Calu3 (cell line): Measurements from ENCODE around the gene TSPAN11. TPM values are rescaled to one million over a fixed set of nuclear protein-coding genes. Genes with fewer than 3 reads are reported as not detected.
"Not testable (repeated sequence)": the region's sequence is repeated elsewhere in the genome, so short reads cannot be mapped to it uniquely, and the experiment has no call there.

Experiments
- BruUV-seq: library from RNA; stranded (reverse); fragments of 400-500 nt; replicated peaks from 2 replicates; lab custom pipeline; 2021; lab: Mats Ljungman, UMichigan
- CTCF ChIA-PET: fragments of 300-600 bp; sonication (Branson Sonifier 250); formaldehyde crosslinking; loops from one replicate; lab custom pipeline; 2022; ENCODE audit warnings: antibody characterized with exemption; lab: Charles Lee
- DNase-seq: peaks from one replicate; pipeline ENCODE4 v3.0.0; 2022
- H3K27ac Mint-ChIP-seq: one replicate; pipeline ENCODE4 v1.8.0; 2022; ENCODE audit warnings: mixed read lengths; ENCODE audit not compliant: unreplicated experiment
- H3K27me3 Mint-ChIP-seq: one replicate; pipeline ENCODE4 v1.8.0; 2022; ENCODE audit warnings: mixed read lengths; ENCODE audit not compliant: unreplicated experiment
- H3K36me3 Mint-ChIP-seq: one replicate; pipeline ENCODE4 v1.8.0; 2022; ENCODE audit warnings: mild to moderate bottlenecking, moderate library complexity, mixed read lengths; ENCODE audit not compliant: insufficient read depth, unreplicated experiment
- H3K4me1 Mint-ChIP-seq: one replicate; pipeline ENCODE4 v1.8.0; 2022; ENCODE audit warnings: mild to moderate bottlenecking, low read depth, mixed read lengths; ENCODE audit not compliant: unreplicated experiment
- H3K4me3 Mint-ChIP-seq: one replicate; pipeline ENCODE4 v1.8.0; 2022; ENCODE audit warnings: mild to moderate bottlenecking, low read depth, moderate library complexity, mixed read lengths; ENCODE audit not compliant: unreplicated experiment
- H3K9me3 Mint-ChIP-seq: one replicate; pipeline ENCODE4 v1.8.0; 2022; ENCODE audit warnings: low read depth, mixed read lengths; ENCODE audit not compliant: unreplicated experiment
- intact Hi-C: fragments of 100-400 bp; cut with micrococcal nuclease; formaldehyde crosslinking; loops from one replicate; pipeline ENCODE4 v1.10.0; 2022; ENCODE audit not compliant: unreplicated experiment
- total RNA-seq: library from RNA; stranded (reverse); gene quantifications from 2 replicates; pipeline ENCODE4 v1.2.3, GENCODE V29; 2022
- TF ChIP-seq, protein P1 (sequence below): fragments of 200-600 bp; IDR thresholded peaks from one replicate; pipeline ENCODE4 v1.8.0; 2022; ENCODE audit warnings: antibody characterized with exemption; ENCODE audit not compliant: unreplicated experiment

The TSPAN11 gene
- total RNA-seq, 1 experiment from 2014 or later, result not detected

DNA sequence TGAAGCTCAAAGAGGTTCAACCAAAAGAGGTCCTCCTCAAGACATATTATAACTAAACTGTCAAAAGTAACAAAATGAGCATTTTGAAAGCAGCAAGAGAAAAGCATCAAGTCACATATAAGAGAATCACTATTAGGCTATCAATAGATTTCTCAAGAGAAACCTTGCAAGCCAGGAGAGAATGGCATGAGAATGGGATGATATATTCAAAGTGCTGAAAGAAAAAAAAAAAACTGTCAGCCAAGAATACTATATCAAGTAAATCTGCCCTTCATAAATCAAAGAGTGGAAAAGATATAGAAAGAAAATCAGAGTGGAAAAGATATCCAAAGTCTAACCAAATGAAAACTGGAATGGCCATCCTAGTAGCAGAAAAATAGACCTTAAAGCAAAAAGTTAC lies 39.3 kb upstream of the TSPAN11 start:
- Mint-ChIP-seq H3K4me1 (peaks cover 9% of the 10 kb centered on the region), H3K9me3 (peaks cover 3% of the 10 kb centered on the region), H3K27ac (no peak overlapping the region), H3K36me3 (no peaks in the 10 kb centered on the region), H3K4me3 (no peak overlapping the region), H3K27me3 (peaks cover 43% of the 10 kb centered on the region)
- no peak for DNase-seq
- no TSS peak for BruUV-seq
- TF ChIP-seq, protein P1, sequence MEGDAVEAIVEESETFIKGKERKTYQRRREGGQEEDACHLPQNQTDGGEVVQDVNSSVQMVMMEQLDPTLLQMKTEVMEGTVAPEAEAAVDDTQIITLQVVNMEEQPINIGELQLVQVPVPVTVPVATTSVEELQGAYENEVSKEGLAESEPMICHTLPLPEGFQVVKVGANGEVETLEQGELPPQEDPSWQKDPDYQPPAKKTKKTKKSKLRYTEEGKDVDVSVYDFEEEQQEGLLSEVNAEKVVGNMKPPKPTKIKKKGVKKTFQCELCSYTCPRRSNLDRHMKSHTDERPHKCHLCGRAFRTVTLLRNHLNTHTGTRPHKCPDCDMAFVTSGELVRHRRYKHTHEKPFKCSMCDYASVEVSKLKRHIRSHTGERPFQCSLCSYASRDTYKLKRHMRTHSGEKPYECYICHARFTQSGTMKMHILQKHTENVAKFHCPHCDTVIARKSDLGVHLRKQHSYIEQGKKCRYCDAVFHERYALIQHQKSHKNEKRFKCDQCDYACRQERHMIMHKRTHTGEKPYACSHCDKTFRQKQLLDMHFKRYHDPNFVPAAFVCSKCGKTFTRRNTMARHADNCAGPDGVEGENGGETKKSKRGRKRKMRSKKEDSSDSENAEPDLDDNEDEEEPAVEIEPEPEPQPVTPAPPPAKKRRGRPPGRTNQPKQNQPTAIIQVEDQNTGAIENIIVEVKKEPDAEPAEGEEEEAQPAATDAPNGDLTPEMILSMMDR, result no peak
- intact Hi-C loops, result no loop called here
- CTCF ChIA-PET, result no interaction called here

DNA sequence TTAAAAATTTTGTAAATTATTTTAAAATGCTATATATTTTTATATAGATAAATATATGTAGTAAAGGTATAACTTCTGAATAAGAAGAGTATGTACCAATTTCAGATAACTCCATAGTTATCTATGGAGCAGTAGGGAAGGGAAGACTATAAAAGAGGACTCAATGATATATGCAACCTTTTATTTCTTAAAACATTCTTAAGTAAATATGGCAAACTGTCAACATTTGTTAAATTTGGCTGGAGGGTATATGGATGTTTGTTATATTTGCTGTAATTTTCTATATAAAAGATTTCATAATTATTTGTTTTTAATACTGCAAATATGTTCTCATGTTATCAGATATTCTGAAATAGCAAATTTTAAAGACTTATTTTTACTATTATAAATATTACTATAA lies 38.3 kb upstream of the TSPAN11 start:
- no peaks in the 10 kb centered on the region for H3K36me3 Mint-ChIP-seq
- CTCF ChIA-PET, result no interaction called here
- TF ChIP-seq, protein P1, result no peak
- peaks cover 3% of the 10 kb centered on the region for H3K9me3 Mint-ChIP-seq
- peaks cover 9% of the 10 kb centered on the region for H3K4me1 Mint-ChIP-seq
- peaks cover 53% of the 10 kb centered on the region for H3K27me3 Mint-ChIP-seq
- no peak overlapping the region for H3K27ac Mint-ChIP-seq
- intact Hi-C loops, result no loop called here
- DNase-seq, result no peak
- BruUV-seq, result no TSS peak
- no peak overlapping the region for H3K4me3 Mint-ChIP-seq

DNA sequence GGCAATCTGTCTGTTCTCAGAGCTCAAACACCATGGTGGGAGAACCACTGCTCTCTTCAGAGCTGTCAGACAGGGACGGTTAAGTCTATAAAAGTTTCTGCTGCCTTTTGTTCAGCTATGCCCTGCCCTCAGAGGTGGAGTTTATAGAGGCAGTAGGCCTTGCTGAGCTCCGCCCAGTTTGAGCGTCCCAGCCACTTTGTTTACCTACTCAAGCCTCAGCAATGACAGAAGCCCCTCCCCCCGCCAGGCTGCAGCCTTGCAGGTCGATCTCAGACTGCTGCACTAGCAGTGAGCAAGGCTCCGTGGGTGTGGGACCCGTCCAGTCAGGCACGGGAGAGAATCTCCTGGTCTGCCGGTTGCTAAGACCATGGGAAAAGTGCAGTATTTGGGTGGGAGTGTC lies 32.0 kb upstream of the TSPAN11 start:
- DNase-seq, H3K36me3 Mint-ChIP-seq, H3K27ac Mint-ChIP-seq, H3K9me3 Mint-ChIP-seq, BruUV-seq, H3K4me1 Mint-ChIP-seq, H3K4me3 Mint-ChIP-seq, intact Hi-C loops: not testable (repeated sequence)
- peaks cover 70% of the 10 kb centered on the region for H3K27me3 Mint-ChIP-seq
- CTCF ChIA-PET, result interaction anchor here (0.6 kb wide), 1 partner anchor 905 kb away, joined by 5 read pairs; no protein-coding TSS in a partner anchor

DNA sequence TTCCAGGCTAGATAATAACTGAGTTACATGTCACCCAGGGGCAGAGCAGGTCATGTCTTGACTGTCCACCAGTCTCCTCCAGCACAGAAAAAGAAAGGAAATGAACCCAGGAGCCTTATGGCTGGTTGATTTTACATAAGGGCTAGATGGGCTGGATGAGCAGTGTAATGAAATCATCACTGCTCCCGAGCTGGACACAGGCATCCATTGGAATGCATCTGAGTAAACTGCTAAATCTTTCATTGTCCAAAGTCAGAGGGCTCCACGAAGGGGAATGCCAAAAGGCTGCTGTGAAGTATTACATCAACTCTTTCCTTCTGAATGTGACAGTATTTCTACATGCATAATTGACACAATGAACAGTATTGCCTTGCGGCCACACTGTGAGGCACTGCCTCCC lies 30.1 kb upstream of the TSPAN11 start:
- Mint-ChIP-seq H3K9me3 (no peaks in the 10 kb centered on the region), H3K27me3 (peaks cover 52% of the 10 kb centered on the region), H3K4me3 (no peak overlapping the region), H3K27ac (no peak overlapping the region), H3K36me3 (no peaks in the 10 kb centered on the region), H3K4me1 (no peaks in the 10 kb centered on the region)
- no TSS peak for BruUV-seq
- intact Hi-C loops, result no loop called here
- CTCF ChIA-PET, result no interaction called here
- TF ChIP-seq, protein P1, result no peak
- DNase-seq, result no peak

DNA sequence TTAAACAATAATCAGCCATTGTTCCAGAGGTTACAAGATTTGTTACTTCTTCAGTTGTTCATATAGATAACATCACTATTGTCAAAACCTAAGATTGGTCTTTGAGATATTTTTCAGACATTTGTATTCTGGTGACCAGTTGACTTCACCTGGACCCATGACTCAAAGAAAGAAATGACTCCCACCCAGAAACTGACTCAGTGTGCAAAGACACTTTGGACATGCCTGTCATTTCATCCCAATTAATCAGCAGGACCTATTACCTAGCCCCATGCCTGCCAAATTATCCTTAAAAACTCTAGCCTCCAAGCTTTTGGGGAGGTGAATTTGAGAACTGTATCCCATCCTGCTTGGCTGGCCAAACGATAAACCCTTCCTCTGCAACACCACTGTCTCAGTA lies 27.7 kb upstream of the TSPAN11 start:
- Mint-ChIP-seq H3K36me3 (no peaks in the 10 kb centered on the region), H3K27me3 (peaks cover 28% of the 10 kb centered on the region), H3K4me3 (no peak overlapping the region), H3K27ac (no peak overlapping the region), H3K9me3 (no peaks in the 10 kb centered on the region), H3K4me1 (no peaks in the 10 kb centered on the region)
- no TSS peak for BruUV-seq
- TF ChIP-seq, protein P1, result no peak
- DNase-seq, result no peak
- CTCF ChIA-PET, result no interaction called here
- intact Hi-C loops, result no loop called here
